H1 (cell line): Measurements from ENCODE around the gene ACSF3. TPM values are rescaled to one million over a fixed set of nuclear protein-coding genes. Genes with fewer than 3 reads are reported as not detected.

ENCODE experiments used
- BRCA1 ChIP-seq: IDR thresholded peaks from 2 replicates; pipeline ENCODE4 v1.6.1; 2012; ENCODE audit warnings: low read depth, low read length, improper control_type of control experiment
- CBX8 ChIP-seq: fragments of 300-800, 300-1000 bp; sonication (generic); IDR thresholded peaks from 2 replicates; pipeline ENCODE4 v1.7.1; 2016; ENCODE audit warnings: low read depth, low read length, borderline replicate concordance
- HDAC2 ChIP-seq, 2 experiments: fragments of 300-600 bp in 1 of 2; sonication (generic) in 1 of 2; IDR thresholded peaks; 2 replicates each; pipeline ENCODE4 v1.6.1; 2011 to 2012; ENCODE audit warnings: low read depth in 2 of 2, low read length in 2 of 2, mild to moderate bottlenecking in 2 of 2, moderate library complexity in 2 of 2, borderline replicate concordance in 1 of 2, inconsistent platforms in 1 of 2
- HDAC6 ChIP-seq: IDR thresholded peaks from one replicate; pipeline ENCODE4 v1.7.1; 2012; ENCODE audit warnings: low read depth, mild to moderate bottlenecking, inconsistent platforms, low read length, moderate library complexity
- POLR2A ChIP-seq, 2 experiments: IDR thresholded peaks; 1 replicate in 1 of 2; 2 replicates in 1 of 2; pipeline ENCODE4 v1.6.1; 2011; ENCODE audit warnings: low read depth in 2 of 2, low read length in 2 of 2, mild to moderate bottlenecking in 2 of 2; ENCODE audit errors: control extremely low read depth in 1 of 2
- SIX5 ChIP-seq: IDR thresholded peaks from 2 replicates; pipeline ENCODE4 v1.6.1; 2011; ENCODE audit warnings: mild to moderate bottlenecking, low read depth, low read length
- ZNF274 ChIP-seq: IDR thresholded peaks from 2 replicates; pipeline ENCODE4 v1.7.0; 2012; ENCODE audit warnings: low read length, borderline replicate concordance; ENCODE audit errors: extremely low read depth
- polyA plus RNA-seq, 7 experiments: library from polyadenylated mRNA; depleted of rRNA in 3 of 7; stranded (reverse) in 5 of 7; unstranded in 2 of 7; fragments of >200 nt in 5 of 7; fragments of 200-250 nt in 2 of 7; gene quantifications; 1 replicate in 5 of 7; 2 replicates in 1 of 7; 4 replicates in 1 of 7; pipeline versions ENCODE4 v1.2.1 to v1.2.3, GENCODE V29; 2011 to 2013; ENCODE audit warnings: missing spikeins in 2 of 7, mixed read lengths in 2 of 7
- total RNA-seq: library from RNA; stranded (reverse); fragmentation: NEBNext Ultra II Directional; extraction: Animal tissue kit (Norgen Biotek cat#: 25700); gene quantifications from 2 replicates; pipeline ENCODE4 v1.2.1, GENCODE V29; 2021

The ACSF3 gene
- total and polyA plus RNA-seq, 2 of the 8 experiments (the other 6 are each of a cell fraction or from before 2014, with no cell fraction given): 15.6 to 22.9 TPM

DNA sequence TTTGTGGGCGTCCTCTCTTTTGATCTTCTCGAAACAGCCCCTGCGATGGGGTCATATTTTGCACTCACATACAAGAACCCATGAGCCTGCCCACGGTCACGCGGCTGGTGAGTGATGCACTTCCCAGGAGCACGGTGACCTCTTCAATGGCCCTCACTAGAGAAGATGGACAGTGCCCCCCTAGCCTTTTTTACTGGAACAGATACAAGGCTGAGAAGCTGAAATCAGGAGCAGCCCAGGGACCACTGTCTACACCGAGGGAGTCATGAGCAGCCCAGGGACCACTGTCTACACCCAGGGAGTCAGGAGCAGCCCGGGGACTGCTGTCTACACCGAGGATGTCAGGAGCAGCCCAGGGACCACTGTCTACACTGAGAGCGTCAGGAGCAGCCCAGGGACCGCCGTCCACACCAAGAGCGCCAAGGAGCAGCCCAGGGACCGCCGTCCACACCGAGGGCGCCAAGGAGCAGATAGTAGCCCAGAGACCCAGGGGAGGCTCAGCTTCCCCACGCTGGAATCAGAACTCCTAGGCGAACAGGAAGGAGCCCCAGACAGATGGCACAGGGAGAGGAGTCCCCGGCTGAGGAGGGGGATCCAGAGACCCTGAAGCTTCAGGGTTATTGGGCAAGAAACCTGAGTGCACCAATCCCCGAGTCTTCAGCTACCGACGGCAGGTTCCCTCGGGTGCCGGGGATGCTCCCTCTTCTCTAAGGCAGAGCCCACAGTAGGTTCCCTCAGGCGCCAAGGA is 23.7 kb downstream of the ACSF3 start (continued):
- no peak for TF ChIP-seq CBX8
- TF ChIP-seq ZNF274: no peak
- no peak for TF ChIP-seq HDAC6
- TF ChIP-seq POLR2A (IDR thresholded peaks at IDR 0.05; ENCODE audit: control extremely low read depth in 1 of 2, low read depth in 2 of 2, low read length in 2 of 2): no peak
- TF ChIP-seq SIX5: no peak
- no peak for TF ChIP-seq HDAC2 (IDR thresholded peaks at IDR 0.05; ENCODE audit: borderline replicate concordance in 1 of 2, low read depth in 2 of 2, low read length in 2 of 2)
- no peak for TF ChIP-seq BRCA1
